ENCODE data around the gene HDAC7.

HDAC7 gene

DNA sequence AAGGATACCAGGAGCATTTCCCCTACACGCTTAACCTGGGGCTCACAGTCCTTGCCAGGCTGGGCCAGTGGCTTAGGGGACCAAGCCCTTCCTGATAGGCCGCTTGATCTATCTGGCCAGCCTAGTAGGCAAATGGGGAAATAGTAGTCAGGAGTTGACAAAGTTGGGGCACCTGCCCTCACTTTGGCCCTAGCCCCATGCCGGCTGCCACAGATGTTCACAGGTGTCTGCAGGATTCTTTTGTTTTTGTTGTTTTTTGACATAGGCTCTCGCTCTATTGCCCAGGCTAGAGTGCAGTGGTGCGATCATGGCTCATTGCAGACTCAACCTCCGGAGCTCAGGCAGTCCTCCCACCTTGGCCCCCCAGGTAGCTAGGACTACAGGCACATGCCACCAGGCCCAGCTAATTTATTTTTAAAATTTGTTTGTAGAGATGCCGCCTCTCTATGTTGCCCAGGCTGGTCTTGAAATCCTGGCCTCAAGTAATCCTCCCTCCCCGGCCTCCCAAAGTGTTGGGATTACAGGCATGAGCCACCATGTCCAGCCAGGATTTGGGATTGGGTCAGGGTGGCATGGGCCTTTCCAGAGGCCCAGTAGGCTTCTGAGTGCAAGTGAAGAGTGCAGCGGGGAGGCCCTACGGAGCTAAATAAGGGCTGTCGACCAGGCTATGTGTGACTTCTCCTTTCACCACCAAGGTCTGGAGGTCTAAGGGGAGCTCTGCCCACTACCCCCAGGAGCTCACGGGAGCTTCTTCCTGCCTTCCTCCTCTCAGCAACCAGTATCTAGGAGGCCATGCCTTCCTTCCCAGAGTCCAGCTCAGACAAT, 15.5 kb upstream of the HDAC7 start:
- Histone ChIP-seq H3K4me2 (ENCODE audit: low read depth, low read length, poor library complexity, severe bottlenecking) (no peak overlapping the region), H3K36me3 (ENCODE audit: insufficient read depth, low read length) (no peaks in the 10 kb centered on the region), H3K79me2 (ENCODE audit: insufficient read depth, low read length) (no peaks in the 10 kb centered on the region), H3K9me2 (replicated peaks; ENCODE audit: low read depth, low read length) (no peaks in the 10 kb centered on the region), H3K4me1 (ENCODE audit: insufficient read depth, low read length, poor library complexity, severe bottlenecking) (peaks cover 36% of the 10 kb centered on the region), H4K20me1 (ENCODE audit: insufficient read depth, low read length, poor library complexity, severe bottlenecking) (no peaks in the 10 kb centered on the region), H2AFZ (ENCODE audit: low read length) (no peak overlapping the region), H3K4me3 (ENCODE audit: low read length, poor library complexity, severe bottlenecking) (no peak overlapping the region), H3K9me3 (ENCODE audit: insufficient read depth, low read depth, low read length) (no peaks in the 10 kb centered on the region), H3K9ac (ENCODE audit: low read depth, low read length, poor library complexity, severe bottlenecking) (no peak overlapping the region), H3F3A (ENCODE audit: low read depth) (no peaks in the 10 kb centered on the region), H3K27me3 (ENCODE audit: insufficient read depth, low read length, poor library complexity, severe bottlenecking) (no peaks in the 10 kb centered on the region)
- TF ChIP-seq, protein P1, sequence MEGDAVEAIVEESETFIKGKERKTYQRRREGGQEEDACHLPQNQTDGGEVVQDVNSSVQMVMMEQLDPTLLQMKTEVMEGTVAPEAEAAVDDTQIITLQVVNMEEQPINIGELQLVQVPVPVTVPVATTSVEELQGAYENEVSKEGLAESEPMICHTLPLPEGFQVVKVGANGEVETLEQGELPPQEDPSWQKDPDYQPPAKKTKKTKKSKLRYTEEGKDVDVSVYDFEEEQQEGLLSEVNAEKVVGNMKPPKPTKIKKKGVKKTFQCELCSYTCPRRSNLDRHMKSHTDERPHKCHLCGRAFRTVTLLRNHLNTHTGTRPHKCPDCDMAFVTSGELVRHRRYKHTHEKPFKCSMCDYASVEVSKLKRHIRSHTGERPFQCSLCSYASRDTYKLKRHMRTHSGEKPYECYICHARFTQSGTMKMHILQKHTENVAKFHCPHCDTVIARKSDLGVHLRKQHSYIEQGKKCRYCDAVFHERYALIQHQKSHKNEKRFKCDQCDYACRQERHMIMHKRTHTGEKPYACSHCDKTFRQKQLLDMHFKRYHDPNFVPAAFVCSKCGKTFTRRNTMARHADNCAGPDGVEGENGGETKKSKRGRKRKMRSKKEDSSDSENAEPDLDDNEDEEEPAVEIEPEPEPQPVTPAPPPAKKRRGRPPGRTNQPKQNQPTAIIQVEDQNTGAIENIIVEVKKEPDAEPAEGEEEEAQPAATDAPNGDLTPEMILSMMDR (conservative IDR thresholded peaks at IDR 0.05; ENCODE audit: low read length), result no peak
- TF ChIP-seq EZH2phosphoT487 (IDR thresholded peaks at IDR 0.05; ENCODE audit: borderline replicate concordance), result no peak

- H3K9ac ChIP-seq (ENCODE audit: low read depth, low read length, poor library complexity, severe bottlenecking), result peak overlapping the region; percentile 10
- no peaks in the 10 kb centered on the region for H4K20me1 ChIP-seq (ENCODE audit: insufficient read depth, low read length, poor library complexity, severe bottlenecking)
- H3K27me3 ChIP-seq (ENCODE audit: insufficient read depth, low read length, poor library complexity, severe bottlenecking), result no peaks in the 10 kb centered on the region
- H3K4me3 ChIP-seq (ENCODE audit: low read length, poor library complexity, severe bottlenecking), result no peak overlapping the region
- H3K36me3 ChIP-seq (ENCODE audit: insufficient read depth, low read length), result no peaks in the 10 kb centered on the region
- H3K4me2 ChIP-seq (ENCODE audit: low read depth, low read length, poor library complexity, severe bottlenecking), result no peak overlapping the region
- peaks cover 36% of the 10 kb centered on the region for H3K4me1 ChIP-seq (ENCODE audit: insufficient read depth, low read length, poor library complexity, severe bottlenecking)
- TF ChIP-seq, protein P1 (conservative IDR thresholded peaks at IDR 0.05; ENCODE audit: low read length), result no peak
- TF ChIP-seq EZH2phosphoT487 (IDR thresholded peaks at IDR 0.05; ENCODE audit: borderline replicate concordance), result no peak
- no peaks in the 10 kb centered on the region for H3F3A ChIP-seq (ENCODE audit: low read depth)
- no peaks in the 10 kb centered on the region for H3K9me3 ChIP-seq (ENCODE audit: insufficient read depth, low read depth, low read length)
- no peak overlapping the region for H2AFZ ChIP-seq (ENCODE audit: low read length)
- H3K9me2 ChIP-seq (replicated peaks; ENCODE audit: low read depth, low read length), result no peaks in the 10 kb centered on the region
- no peaks in the 10 kb centered on the region for H3K79me2 ChIP-seq (ENCODE audit: insufficient read depth, low read length)
Observed at GRCh38 chr12:47834199-47834903, 14.6 kb upstream of the HDAC7 start.

- Histone ChIP-seq H3K9ac (ENCODE audit: low read depth, low read length, poor library complexity, severe bottlenecking) (peak overlapping the region; percentile 13), H3K9me3 (ENCODE audit: insufficient read depth, low read depth, low read length) (no peaks in the 10 kb centered on the region), H3K27me3 (ENCODE audit: insufficient read depth, low read length, poor library complexity, severe bottlenecking) (no peaks in the 10 kb centered on the region), H2AFZ (ENCODE audit: low read length) (no peak overlapping the region), H3K9me2 (replicated peaks; ENCODE audit: low read depth, low read length) (no peaks in the 10 kb centered on the region), H3K4me3 (ENCODE audit: low read length, poor library complexity, severe bottlenecking) (no peak overlapping the region), H3K4me1 (ENCODE audit: insufficient read depth, low read length, poor library complexity, severe bottlenecking) (peaks cover 36% of the 10 kb centered on the region), H3K36me3 (ENCODE audit: insufficient read depth, low read length) (no peaks in the 10 kb centered on the region), H3K4me2 (ENCODE audit: low read depth, low read length, poor library complexity, severe bottlenecking) (peak overlapping the region; percentile 32), H3K79me2 (ENCODE audit: insufficient read depth, low read length) (no peaks in the 10 kb centered on the region), H3F3A (ENCODE audit: low read depth) (no peaks in the 10 kb centered on the region), H4K20me1 (ENCODE audit: insufficient read depth, low read length, poor library complexity, severe bottlenecking) (no peaks in the 10 kb centered on the region)
- TF ChIP-seq, protein P1 (conservative IDR thresholded peaks at IDR 0.05; ENCODE audit: low read length), result no peak
- TF ChIP-seq EZH2phosphoT487 (IDR thresholded peaks at IDR 0.05; ENCODE audit: borderline replicate concordance), result no peak
Observed at GRCh38 chr12:47833591-47834012, 13.9 kb upstream of the HDAC7 start.
